SU-DHL-6 (cell line): ENCODE data around the gene AKR1B15.

Source experiments
- H2AFZ ChIP-seq: fragments of 200-600 bp; sonication (generic); 2 replicates; pipeline ENCODE4 v1.6.1; 2014; ENCODE audit warnings: low read depth, mild to moderate bottlenecking, moderate library complexity, mixed read lengths, antibody characterized with exemption, low read length; ENCODE audit not compliant: severe bottlenecking
- H3F3A ChIP-seq: fragments of 200-600 bp; shearing (Covaris generic); 2 replicates; pipeline ENCODE4 v1.6.0; 2016; ENCODE audit warnings: antibody characterized with exemption, mild to moderate bottlenecking; ENCODE audit not compliant: insufficient read depth
- H3K27ac ChIP-seq: fragments of 200-600 bp; sonication (generic); 2 replicates; pipeline ENCODE4 v1.5.1; 2016; ENCODE audit warnings: low read depth, mild to moderate bottlenecking, low read length, moderate library complexity, mixed read lengths
- H3K27me3 ChIP-seq: fragments of 200-600 bp; sonication (generic), shearing (Covaris generic); 2 replicates; pipeline ENCODE4 v1.6.0; 2014; ENCODE audit warnings: mild to moderate bottlenecking, low read length
- H3K36me3 ChIP-seq: fragments of 200-600 bp; sonication (generic); 2 replicates; pipeline ENCODE4 v1.6.1; 2014; ENCODE audit warnings: mild to moderate bottlenecking, low read length, mixed read lengths
- H3K4me2 ChIP-seq: fragments of 300-600, 200-600 bp; shearing (Covaris generic), sonication (generic); 2 replicates; pipeline ENCODE4 v1.6.0; 2014; ENCODE audit warnings: low read length, low read depth, mild to moderate bottlenecking; ENCODE audit not compliant: poor library complexity, severe bottlenecking
- H3K4me3 ChIP-seq: fragments of 200-600 bp; sonication (generic); 2 replicates; pipeline ENCODE4 v1.5.1; 2014; ENCODE audit warnings: antibody characterized with exemption, low read length, mild to moderate bottlenecking, mixed read lengths; ENCODE audit not compliant: insufficient read depth, poor library complexity, severe bottlenecking
- H3K79me2 ChIP-seq: fragments of 200-600 bp; sonication (generic); 2 replicates; pipeline ENCODE4 v1.6.1; 2014; ENCODE audit warnings: mild to moderate bottlenecking, low read length, moderate library complexity; ENCODE audit not compliant: insufficient read depth
- H3K9ac ChIP-seq: fragments of 200-600 bp; sonication (generic); 2 replicates; pipeline ENCODE4 v1.7.0; 2014; ENCODE audit warnings: mild to moderate bottlenecking, low read length
- H3K9me2 ChIP-seq: fragments of 200-600 bp; sonication (generic); replicated peaks from 2 replicates; pipeline ENCODE4 v1.6.1; 2014; ENCODE audit warnings: low read length; ENCODE audit not compliant: insufficient read depth
- H3K9me3 ChIP-seq: fragments of 200-600 bp; sonication (generic); 2 replicates; pipeline ENCODE4 v1.6.1; 2014; ENCODE audit warnings: low read length, mixed read lengths; ENCODE audit not compliant: insufficient read depth
- H4K20me1 ChIP-seq: fragments of 200-600 bp; sonication (generic); 2 replicates; pipeline ENCODE4 v1.6.1; 2014; ENCODE audit warnings: low read depth, mild to moderate bottlenecking, antibody characterized with exemption, low read length, moderate library complexity, mixed read lengths
- EZH2phosphoT487 ChIP-seq: fragments of 200-600 bp; sonication (generic), shearing (Covaris generic); conservative IDR thresholded peaks from 2 replicates; pipeline ENCODE4 v1.6.1; 2018; ENCODE audit warnings: mild to moderate bottlenecking, antibody characterized with exemption, low read length, moderate library complexity, mixed read lengths
- TF ChIP-seq, protein P1 (sequence below): fragments of 200-600 bp; sonication (generic); IDR thresholded peaks from one replicate; pipeline ENCODE4 v1.5.1; 2017; ENCODE audit warnings: antibody characterized with exemption, mild to moderate bottlenecking, low read length, moderate library complexity; ENCODE audit not compliant: insufficient read depth, poor library complexity, severe bottlenecking

Gene AKR1B15

DNA sequence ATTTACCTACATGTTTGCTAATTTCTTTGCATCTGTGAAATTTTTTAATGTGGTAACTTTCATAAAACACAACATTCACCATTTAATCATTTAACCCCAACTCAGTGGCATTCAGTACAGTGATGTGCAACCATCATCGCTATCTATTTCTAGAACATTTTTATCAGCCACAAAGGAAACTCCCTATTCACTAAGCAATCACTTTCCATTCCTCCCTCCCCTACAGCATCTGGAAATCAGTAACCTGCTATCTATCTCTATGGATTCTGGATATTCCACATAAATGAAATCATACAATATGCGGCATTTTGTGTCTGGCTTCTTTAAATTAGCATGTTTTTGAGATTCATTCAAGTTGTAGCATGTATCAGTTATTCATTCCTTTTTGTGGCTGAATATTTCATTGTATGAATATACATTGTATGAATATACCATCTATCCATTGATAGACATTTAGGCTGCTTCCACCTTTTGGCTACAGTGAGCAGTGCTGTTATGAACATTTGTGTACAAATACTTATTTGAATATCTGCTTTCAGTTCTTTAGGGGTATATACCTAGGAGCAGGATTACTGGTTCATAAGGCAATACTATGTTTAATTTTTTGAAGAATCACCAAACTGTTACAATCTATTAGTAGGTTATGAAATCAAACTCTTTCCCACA is 78.3 kb downstream of the AKR1B15 start:
- no peaks in the 10 kb centered on the region for H3K36me3 ChIP-seq
- no peaks in the 10 kb centered on the region for H3K9me3 ChIP-seq
- no peaks in the 10 kb centered on the region for H3K27me3 ChIP-seq
- H3F3A ChIP-seq, result no peaks in the 10 kb centered on the region
- no peak overlapping the region for H2AFZ ChIP-seq
- no peak overlapping the region for H3K9ac ChIP-seq
- no peak overlapping the region for H3K4me3 ChIP-seq
- H4K20me1 ChIP-seq, result no peaks in the 10 kb centered on the region
- TF ChIP-seq EZH2phosphoT487, result no peak
- TF ChIP-seq, protein P1, sequence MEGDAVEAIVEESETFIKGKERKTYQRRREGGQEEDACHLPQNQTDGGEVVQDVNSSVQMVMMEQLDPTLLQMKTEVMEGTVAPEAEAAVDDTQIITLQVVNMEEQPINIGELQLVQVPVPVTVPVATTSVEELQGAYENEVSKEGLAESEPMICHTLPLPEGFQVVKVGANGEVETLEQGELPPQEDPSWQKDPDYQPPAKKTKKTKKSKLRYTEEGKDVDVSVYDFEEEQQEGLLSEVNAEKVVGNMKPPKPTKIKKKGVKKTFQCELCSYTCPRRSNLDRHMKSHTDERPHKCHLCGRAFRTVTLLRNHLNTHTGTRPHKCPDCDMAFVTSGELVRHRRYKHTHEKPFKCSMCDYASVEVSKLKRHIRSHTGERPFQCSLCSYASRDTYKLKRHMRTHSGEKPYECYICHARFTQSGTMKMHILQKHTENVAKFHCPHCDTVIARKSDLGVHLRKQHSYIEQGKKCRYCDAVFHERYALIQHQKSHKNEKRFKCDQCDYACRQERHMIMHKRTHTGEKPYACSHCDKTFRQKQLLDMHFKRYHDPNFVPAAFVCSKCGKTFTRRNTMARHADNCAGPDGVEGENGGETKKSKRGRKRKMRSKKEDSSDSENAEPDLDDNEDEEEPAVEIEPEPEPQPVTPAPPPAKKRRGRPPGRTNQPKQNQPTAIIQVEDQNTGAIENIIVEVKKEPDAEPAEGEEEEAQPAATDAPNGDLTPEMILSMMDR, result no peak
- no peak overlapping the region for H3K27ac ChIP-seq
- H3K4me2 ChIP-seq, result no peak overlapping the region
- no peaks in the 10 kb centered on the region for H3K9me2 ChIP-seq
- H3K79me2 ChIP-seq, result no peaks in the 10 kb centered on the region

DNA sequence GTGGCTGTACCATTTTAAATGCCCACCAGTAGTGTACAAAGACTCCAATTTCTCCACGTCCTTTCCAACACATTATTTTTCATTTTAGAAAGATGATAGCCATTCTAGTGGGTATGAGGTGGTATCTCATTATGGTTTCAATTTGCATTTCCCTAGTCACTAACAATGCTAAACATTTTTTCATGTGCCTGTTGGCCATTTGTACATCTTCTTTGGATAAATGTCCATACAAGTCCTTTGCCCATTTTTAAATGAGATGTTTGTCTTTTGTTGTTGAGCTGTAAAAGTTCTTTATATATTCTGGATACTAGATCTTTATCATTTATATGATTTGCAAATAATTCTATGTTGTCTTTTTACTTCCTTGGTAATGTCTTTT is 78.9 kb downstream of the AKR1B15 start:
- H4K20me1 ChIP-seq, result no peaks in the 10 kb centered on the region
- H3K9me2 ChIP-seq, result no peaks in the 10 kb centered on the region
- no peaks in the 10 kb centered on the region for H3K9me3 ChIP-seq
- H3K9ac ChIP-seq, result no peak overlapping the region
- no peak overlapping the region for H3K4me2 ChIP-seq
- H2AFZ ChIP-seq, result no peak overlapping the region
- no peak overlapping the region for H3K4me3 ChIP-seq
- no peaks in the 10 kb centered on the region for H3K27me3 ChIP-seq
- no peaks in the 10 kb centered on the region for H3F3A ChIP-seq
- no peaks in the 10 kb centered on the region for H3K36me3 ChIP-seq
- no peaks in the 10 kb centered on the region for H3K79me2 ChIP-seq
- no peak for TF ChIP-seq EZH2phosphoT487
- TF ChIP-seq, protein P1, result no peak
- H3K27ac ChIP-seq, result no peak overlapping the region

GRCh38 chr7:134629445-134629844 is 80.5 kb downstream of the AKR1B15 start:
- no peak overlapping the region for H3K4me3 ChIP-seq
- no peaks in the 10 kb centered on the region for H3K79me2 ChIP-seq
- no peaks in the 10 kb centered on the region for H3K36me3 ChIP-seq
- no peaks in the 10 kb centered on the region for H3K9me3 ChIP-seq
- H3K27ac ChIP-seq, result no peak overlapping the region
- no peak overlapping the region for H3K4me2 ChIP-seq
- H3K27me3 ChIP-seq, result no peaks in the 10 kb centered on the region
- H4K20me1 ChIP-seq, result no peaks in the 10 kb centered on the region
- TF ChIP-seq, protein P1, result no peak
- no peak for TF ChIP-seq EZH2phosphoT487
- no peak overlapping the region for H3K9ac ChIP-seq
- no peaks in the 10 kb centered on the region for H3F3A ChIP-seq
- no peaks in the 10 kb centered on the region for H3K9me2 ChIP-seq
- H2AFZ ChIP-seq, result no peak overlapping the region
